HG02973 (cell line): ENCODE results near the gene UBL4B.
"Not testable (repeated sequence)": the region's sequence is repeated elsewhere in the genome, so short reads cannot be mapped to it uniquely, and the experiment has no call there.

Experiments used
- ATAC-seq: cut with Tn5 transposase; IDR thresholded peaks from one replicate; pipeline ENCODE4 v1.9.1; 2021; ENCODE audit warnings: moderate library complexity; ENCODE audit not compliant: unreplicated experiment

Gene UBL4B

GRCh38 chr1:110112143-110112542 is at the start of gene UBL4B:
Gene UBL4B (plus strand): TSS chr1:110112443. CDS start chr1:110112535, 92 bp downstream.
- no peak for ATAC-seq

- no peak for ATAC-seq
Measured at GRCh38 chr1:110062612-110063011, 49.6 kb upstream of the UBL4B start.

- no peak for ATAC-seq
Measured at GRCh38 chr1:110063781-110064180, 48.5 kb upstream of the UBL4B start.

- no peak for ATAC-seq
Measured at GRCh38 chr1:110064576-110065337, 47.5 kb upstream of the UBL4B start.

GRCh38 chr1:110065841-110066240 is 46.4 kb upstream of the UBL4B start:
- ATAC-seq, result no peak

- no peak for ATAC-seq
Measured at GRCh38 chr1:110067479-110067892, 44.8 kb upstream of the UBL4B start.

- ATAC-seq, result no peak
Measured at GRCh38 chr1:110067893-110068645, 44.2 kb upstream of the UBL4B start.

- no peak for ATAC-seq
Measured at GRCh38 chr1:110068646-110069403, 43.4 kb upstream of the UBL4B start.

GRCh38 chr1:110069404-110070281 is 42.6 kb upstream of the UBL4B start:
- ATAC-seq, result no peak

- no peak for ATAC-seq
Measured at GRCh38 chr1:110070282-110070669, 42.0 kb upstream of the UBL4B start.

GRCh38 chr1:110070671-110071242 is 41.5 kb upstream of the UBL4B start, which contains the start of gene ALX3:
Gene ALX3 (minus strand): TSS chr1:110070672. CDS start chr1:110070612, 60 bp downstream.
- no peak for ATAC-seq

GRCh38 chr1:110074166-110074565 is 38.1 kb upstream of the UBL4B start:
- no peak for ATAC-seq

- ATAC-seq, result no peak
Measured at GRCh38 chr1:110076789-110077500, 35.3 kb upstream of the UBL4B start.

GRCh38 chr1:110079995-110080394 is 32.2 kb upstream of the UBL4B start:
- ATAC-seq, result not testable (repeated sequence)

GRCh38 chr1:110081061-110081460 is 31.2 kb upstream of the UBL4B start:
- ATAC-seq, result no peak

- ATAC-seq, result no peak
Measured at GRCh38 chr1:110082477-110082876, 29.8 kb upstream of the UBL4B start.

GRCh38 chr1:110083061-110083865 is 29.0 kb upstream of the UBL4B start:
- no peak for ATAC-seq

- ATAC-seq, result no peak
Measured at GRCh38 chr1:110083866-110084226, 28.4 kb upstream of the UBL4B start.
